IPS DF 6.9 (cell line): ENCODE data around the gene MROH7.

Experiments
- DNase-seq: peaks from one replicate; pipeline ENCODE4 v3.0.0-alpha.2; 2013; ENCODE audit warnings: low read depth, low spot score
- H3K27ac ChIP-seq: one replicate; pipeline ENCODE4 v1.5.1; 2013; ENCODE audit warnings: low read length, control low read depth
- H3K27me3 ChIP-seq: 2 replicates; pipeline ENCODE4 v1.6.1; 2013; ENCODE audit warnings: mild to moderate bottlenecking, low read length; ENCODE audit not compliant: control insufficient read depth, insufficient read depth
- H3K36me3 ChIP-seq: 2 replicates; pipeline ENCODE4 v1.6.1; 2013; ENCODE audit warnings: low read length; ENCODE audit not compliant: control insufficient read depth, insufficient read depth
- H3K4me1 ChIP-seq: 2 replicates; pipeline ENCODE4 v1.6.1; 2013; ENCODE audit warnings: low read length; ENCODE audit not compliant: control insufficient read depth, insufficient read depth
- H3K4me3 ChIP-seq: 2 replicates; pipeline ENCODE4 v1.5.1; 2013; ENCODE audit warnings: mild to moderate bottlenecking, low read length
- H3K9me3 ChIP-seq: 2 replicates; pipeline ENCODE4 v1.6.1; 2013; ENCODE audit warnings: low read length, inconsistent platforms; ENCODE audit not compliant: control insufficient read depth, insufficient read depth
- WGBS: extraction: QIAGEN DNeasy Blood & Tissue Kit; methylation state at CpG from one replicate; pipeline ENCODE4 v1.1.7; 2013; ENCODE audit warnings: mixed read lengths, missing lambda C conversion rate; ENCODE audit not compliant: insufficient read length, insufficient coverage; 5-methylcytosine and 5-hydroxymethylcytosine counted together

MROH7 gene

GRCh38 chr1:54652168-54652567, 10.6 kb downstream of the MROH7 start:
- Histone ChIP-seq H3K4me3 (no peak overlapping the region), H3K9me3 (no peaks in the 10 kb centered on the region), H3K36me3 (no peaks in the 10 kb centered on the region), H3K27ac (no peak overlapping the region), H3K4me1 (no peaks in the 10 kb centered on the region), H3K27me3 (no peaks in the 10 kb centered on the region)
- DNase-seq, result no peak

DNA sequence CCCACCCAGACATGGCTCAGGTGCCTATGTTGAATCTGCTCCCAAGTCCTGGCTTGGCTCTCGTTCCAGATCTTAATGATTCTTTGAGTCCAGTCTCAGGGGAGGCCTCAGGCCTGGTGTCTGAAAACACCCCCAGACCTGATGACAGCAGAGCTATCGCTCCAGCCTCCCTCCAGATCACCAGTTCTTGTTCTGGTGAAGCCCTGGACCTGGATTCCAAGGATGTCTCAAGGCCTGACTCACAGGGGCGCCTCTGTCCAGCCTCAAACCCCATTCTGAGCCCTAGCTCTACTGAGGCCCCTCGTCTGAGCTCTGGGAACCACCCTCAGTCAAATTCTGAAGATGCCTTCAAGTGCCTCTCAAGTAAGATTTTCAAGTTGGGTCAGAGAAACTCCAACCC, 11.4 kb downstream of the MROH7 start:
- H3K27ac ChIP-seq, result no peak overlapping the region
- no peaks in the 10 kb centered on the region for H3K36me3 ChIP-seq
- no peaks in the 10 kb centered on the region for H3K27me3 ChIP-seq
- no peaks in the 10 kb centered on the region for H3K4me1 ChIP-seq
- WGBS, result no CpG with 5 or more reads among the region's 4 CpGs
- H3K9me3 ChIP-seq, result no peaks in the 10 kb centered on the region
- no peak for DNase-seq
- H3K4me3 ChIP-seq, result no peak overlapping the region

GRCh38 chr1:54658164-54658913, 16.8 kb downstream of the MROH7 start:
- no peaks in the 10 kb centered on the region for H3K9me3 ChIP-seq
- no CpG with 5 or more reads among the region's 2 CpGs for WGBS
- H3K27me3 ChIP-seq, result no peaks in the 10 kb centered on the region

GRCh38 chr1:54663725-54664124, 22.1 kb downstream of the MROH7 start:
- Histone ChIP-seq H3K4me1 (no peaks in the 10 kb centered on the region), H3K4me3 (no peak overlapping the region), H3K27me3 (no peaks in the 10 kb centered on the region), H3K27ac (no peak overlapping the region), H3K36me3 (no peaks in the 10 kb centered on the region), H3K9me3 (no peaks in the 10 kb centered on the region)
- no peak for DNase-seq
- no CpG with 5 or more reads among the region's 4 CpGs for WGBS

More at GRCh38 chr1:54658164-54658913, 16.8 kb downstream of the MROH7 start:
- Histone ChIP-seq H3K4me3 (no peak overlapping the region), H3K4me1 (no peaks in the 10 kb centered on the region), H3K36me3 (no peaks in the 10 kb centered on the region), H3K27ac (no peak overlapping the region)
- DNase-seq, result no peak

GRCh38 chr1:54664364-54664763, 22.8 kb downstream of the MROH7 start:
- no CpG with 5 or more reads among the region's 4 CpGs for WGBS
- Histone ChIP-seq H3K27me3 (no peaks in the 10 kb centered on the region), H3K4me1 (no peaks in the 10 kb centered on the region), H3K9me3 (no peaks in the 10 kb centered on the region), H3K36me3 (no peaks in the 10 kb centered on the region), H3K4me3 (no peak overlapping the region), H3K27ac (no peak overlapping the region)
- no peak for DNase-seq

- no peak overlapping the region for H3K4me3 ChIP-seq
- no peaks in the 10 kb centered on the region for H3K36me3 ChIP-seq
- no peaks in the 10 kb centered on the region for H3K9me3 ChIP-seq
- H3K4me1 ChIP-seq, result peaks cover 2% of the 10 kb centered on the region
- no peak overlapping the region for H3K27ac ChIP-seq
- no peak for DNase-seq
- WGBS, result no CpG with 5 or more reads among the region's 5 CpGs
- no peaks in the 10 kb centered on the region for H3K27me3 ChIP-seq
These were observed 24.3 kb downstream of the MROH7 start for GRCh38 chr1:54665852-54666251.

DNA sequence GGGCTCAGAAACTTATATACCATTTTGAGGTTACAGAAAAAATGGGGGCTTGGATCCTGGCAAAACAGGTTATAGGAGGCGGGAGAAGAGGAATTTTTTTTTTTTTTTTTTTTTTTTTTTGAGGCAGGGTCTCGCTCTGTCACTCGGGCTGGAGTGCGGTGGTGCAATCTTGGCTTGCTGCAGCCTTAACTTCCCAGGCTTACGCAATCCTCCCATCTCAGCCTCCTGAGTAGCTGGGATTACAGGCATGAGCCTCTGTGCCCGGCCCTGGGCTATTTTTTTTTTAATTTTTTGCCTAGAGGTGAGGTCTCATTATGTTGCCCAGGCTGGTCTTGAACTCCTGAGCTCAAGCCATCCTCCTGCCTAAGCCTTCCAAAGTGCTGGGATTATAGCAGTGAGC, 24.7 kb downstream of the MROH7 start:
- no peaks in the 10 kb centered on the region for H3K36me3 ChIP-seq
- H3K4me3 ChIP-seq, result no peak overlapping the region
- H3K9me3 ChIP-seq, result no peaks in the 10 kb centered on the region
- H3K27me3 ChIP-seq, result no peaks in the 10 kb centered on the region
- no peak overlapping the region for H3K27ac ChIP-seq
- no CpG with 5 or more reads among the region's 6 CpGs for WGBS
- DNase-seq, result no peak
- H3K4me1 ChIP-seq, result peaks cover 2% of the 10 kb centered on the region

DNA sequence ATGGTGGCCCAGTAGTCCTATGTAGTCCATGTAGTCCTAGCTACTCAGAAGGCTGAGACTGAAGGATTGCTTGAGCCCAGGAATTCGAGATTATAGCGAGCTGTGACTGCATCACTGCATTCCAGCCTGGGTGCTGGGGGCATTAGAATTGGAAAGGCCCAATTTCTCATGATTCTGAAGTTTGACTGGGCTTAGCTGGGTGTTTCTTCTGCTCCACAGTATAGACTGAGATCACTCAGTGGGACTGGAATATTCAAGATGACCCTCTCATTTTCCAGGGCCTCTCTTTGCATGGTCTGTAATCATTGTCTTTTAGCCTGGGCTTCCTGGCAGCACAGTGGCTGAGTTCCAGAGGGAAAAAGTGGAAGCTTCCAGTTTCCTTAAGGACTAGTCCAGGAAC, 26.2 kb downstream of the MROH7 start:
- Histone ChIP-seq H3K4me3 (no peak overlapping the region), H3K9me3 (no peaks in the 10 kb centered on the region), H3K27ac (no peak overlapping the region), H3K4me1 (peaks cover 2% of the 10 kb centered on the region), H3K36me3 (no peaks in the 10 kb centered on the region), H3K27me3 (no peaks in the 10 kb centered on the region)
- WGBS, result no CpG with 5 or more reads among the region's 2 CpGs
- DNase-seq, result no peak

GRCh38 chr1:54668567-54668966, 27.0 kb downstream of the MROH7 start:
- Histone ChIP-seq H3K27me3 (no peaks in the 10 kb centered on the region), H3K4me1 (peaks cover 2% of the 10 kb centered on the region), H3K4me3 (no peak overlapping the region), H3K27ac (no peak overlapping the region), H3K9me3 (no peaks in the 10 kb centered on the region), H3K36me3 (no peaks in the 10 kb centered on the region)
- peak; percentile 9 for DNase-seq
- WGBS, result no CpG with 5 or more reads among the region's 2 CpGs

DNA sequence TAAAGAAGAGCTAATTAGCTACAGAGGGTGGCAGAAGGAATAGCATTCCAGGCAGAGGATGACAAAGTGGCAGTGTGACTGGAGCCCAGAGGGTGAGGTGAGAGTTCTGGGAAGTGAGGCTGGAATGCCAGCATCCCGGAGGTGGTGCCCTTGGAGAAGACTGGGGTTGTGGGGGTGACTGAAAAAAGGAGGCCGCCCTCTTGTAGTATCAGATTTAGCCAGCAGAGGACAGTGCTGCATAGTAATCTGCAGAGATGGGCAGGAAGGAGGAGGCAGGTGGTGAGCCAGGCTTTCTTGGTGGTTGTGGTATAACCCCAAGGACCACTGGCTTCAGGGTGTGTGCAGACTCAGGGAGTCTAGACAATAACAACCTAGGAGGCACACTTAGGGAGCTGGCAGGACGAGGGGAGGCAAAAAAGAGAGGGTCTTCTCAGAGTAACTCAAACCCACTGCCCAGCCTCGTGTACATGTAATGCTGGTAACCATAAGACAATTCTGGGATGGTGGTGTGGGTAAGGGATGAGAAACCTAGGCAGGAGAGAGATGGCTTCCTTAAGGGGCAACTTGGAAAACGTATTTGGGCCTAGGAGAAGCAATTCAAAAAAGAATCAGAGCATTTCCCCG, 30.5 kb downstream of the MROH7 start:
- no peaks in the 10 kb centered on the region for H3K9me3 ChIP-seq
- no peaks in the 10 kb centered on the region for H3K36me3 ChIP-seq
- H3K27ac ChIP-seq, result no peak overlapping the region
- H3K4me3 ChIP-seq, result no peak overlapping the region
- no peaks in the 10 kb centered on the region for H3K27me3 ChIP-seq
- no CpG with 5 or more reads among the region's 6 CpGs for WGBS
- H3K4me1 ChIP-seq, result peaks cover 2% of the 10 kb centered on the region
- peak; percentile 68 for DNase-seq
